ENCODE results near the gene USP1. TPM values are rescaled to one million over a fixed set of nuclear protein-coding genes. Genes with fewer than 3 reads are reported as not detected.

USP1 gene
- total and polyA plus RNA-seq, 12 donors: 5.6 to 16.4 (median 13.7) TPM

- Histone ChIP-seq H3K4me3 (no peak overlapping the region), H3K27me3 (peaks cover 0 to 7% (median 0%) of the 10 kb centered on the region in 7 donors), H3K9me3 (no peaks in the 10 kb centered on the region), H3K4me1 (no peaks in the 10 kb centered on the region), H3K27ac (no peak overlapping the region), H3K36me3 (no peaks in the 10 kb centered on the region)
- DNase-seq (no peak), ATAC-seq (no peak)
- TF ChIP-seq, protein P1, sequence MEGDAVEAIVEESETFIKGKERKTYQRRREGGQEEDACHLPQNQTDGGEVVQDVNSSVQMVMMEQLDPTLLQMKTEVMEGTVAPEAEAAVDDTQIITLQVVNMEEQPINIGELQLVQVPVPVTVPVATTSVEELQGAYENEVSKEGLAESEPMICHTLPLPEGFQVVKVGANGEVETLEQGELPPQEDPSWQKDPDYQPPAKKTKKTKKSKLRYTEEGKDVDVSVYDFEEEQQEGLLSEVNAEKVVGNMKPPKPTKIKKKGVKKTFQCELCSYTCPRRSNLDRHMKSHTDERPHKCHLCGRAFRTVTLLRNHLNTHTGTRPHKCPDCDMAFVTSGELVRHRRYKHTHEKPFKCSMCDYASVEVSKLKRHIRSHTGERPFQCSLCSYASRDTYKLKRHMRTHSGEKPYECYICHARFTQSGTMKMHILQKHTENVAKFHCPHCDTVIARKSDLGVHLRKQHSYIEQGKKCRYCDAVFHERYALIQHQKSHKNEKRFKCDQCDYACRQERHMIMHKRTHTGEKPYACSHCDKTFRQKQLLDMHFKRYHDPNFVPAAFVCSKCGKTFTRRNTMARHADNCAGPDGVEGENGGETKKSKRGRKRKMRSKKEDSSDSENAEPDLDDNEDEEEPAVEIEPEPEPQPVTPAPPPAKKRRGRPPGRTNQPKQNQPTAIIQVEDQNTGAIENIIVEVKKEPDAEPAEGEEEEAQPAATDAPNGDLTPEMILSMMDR (IDR thresholded peaks at IDR 0.05): no peak
- intact Hi-C loops (cut with DNase I): loop anchor here in 7 of 10 donors (2.0 to 10.0 kb wide), 5 partner anchors 229 to 324 kb away; no protein-coding TSS in a partner anchor
- 81 to 91% methylated on average over 3 of the region's 3 CpGs for WGBS, 2 donors
Measured at GRCh38 chr1:62406576-62406975, 30.3 kb upstream of the USP1 start.

- no peaks in the 10 kb centered on the region for H3K4me1 ChIP-seq
- ATAC-seq: peak in 4 of 8 donors; percentile 49 to 73 (median 55)
- H3K27ac ChIP-seq: no peak overlapping the region
- peaks cover 0 to 12% (median 0%) of the 10 kb centered on the region in 7 donors for H3K27me3 ChIP-seq
- H3K9me3 ChIP-seq: no peaks in the 10 kb centered on the region
- intact Hi-C loops (cut with DNase I): loop anchor here (1.0 to 10.0 kb wide), 6 partner anchors 230 to 325 kb away; no protein-coding TSS in a partner anchor
- 64 to 71% methylated on average over 12 of the region's 12 CpGs for WGBS, 2 donors
- DNase-seq: peak in 1 of 2 donors; percentile 38
- no peak overlapping the region for H3K4me3 ChIP-seq
- H3K36me3 ChIP-seq: no peaks in the 10 kb centered on the region
- TF ChIP-seq, protein P1 (IDR thresholded peaks at IDR 0.05): peak; percentile 54 to 89 (median 82)
Measured at GRCh38 chr1:62407398-62408009, 29.3 kb upstream of the USP1 start.

DNA sequence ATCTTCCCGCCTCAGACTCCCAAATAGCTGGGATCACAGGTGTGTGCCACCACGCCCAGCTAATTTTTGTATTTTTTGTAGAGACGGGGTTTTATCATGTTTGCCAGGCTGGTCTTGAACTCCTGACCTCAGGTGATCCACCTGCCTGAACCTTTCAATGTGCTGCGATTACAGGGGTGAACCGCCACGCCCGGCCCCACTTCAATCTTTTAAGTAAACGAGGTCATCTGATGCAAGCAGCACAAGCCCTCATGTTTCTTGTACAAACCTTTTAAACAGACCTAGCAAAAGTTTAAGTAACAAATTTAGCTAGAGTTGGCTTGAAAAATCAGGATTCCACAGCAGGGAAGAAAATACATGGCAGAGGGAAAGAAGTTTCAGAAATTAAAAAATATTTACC is 21.2 kb upstream of the USP1 start:
- Histone ChIP-seq H3K4me1 (no peaks in the 10 kb centered on the region), H3K36me3 (no peaks in the 10 kb centered on the region), H3K9me3 (no peaks in the 10 kb centered on the region), H3K4me3 (no peak overlapping the region), H3K27me3 (peaks cover 0 to 16% (median 2%) of the 10 kb centered on the region in 7 donors), H3K27ac (no peak overlapping the region)
- DNase-seq (no peak), ATAC-seq (no peak)
- intact Hi-C loops (cut with DNase I): no loop called here
- WGBS, 2 donors: 92 to 93% methylated on average over 8 of the region's 8 CpGs
- TF ChIP-seq, protein P1 (IDR thresholded peaks at IDR 0.05): no peak

DNA sequence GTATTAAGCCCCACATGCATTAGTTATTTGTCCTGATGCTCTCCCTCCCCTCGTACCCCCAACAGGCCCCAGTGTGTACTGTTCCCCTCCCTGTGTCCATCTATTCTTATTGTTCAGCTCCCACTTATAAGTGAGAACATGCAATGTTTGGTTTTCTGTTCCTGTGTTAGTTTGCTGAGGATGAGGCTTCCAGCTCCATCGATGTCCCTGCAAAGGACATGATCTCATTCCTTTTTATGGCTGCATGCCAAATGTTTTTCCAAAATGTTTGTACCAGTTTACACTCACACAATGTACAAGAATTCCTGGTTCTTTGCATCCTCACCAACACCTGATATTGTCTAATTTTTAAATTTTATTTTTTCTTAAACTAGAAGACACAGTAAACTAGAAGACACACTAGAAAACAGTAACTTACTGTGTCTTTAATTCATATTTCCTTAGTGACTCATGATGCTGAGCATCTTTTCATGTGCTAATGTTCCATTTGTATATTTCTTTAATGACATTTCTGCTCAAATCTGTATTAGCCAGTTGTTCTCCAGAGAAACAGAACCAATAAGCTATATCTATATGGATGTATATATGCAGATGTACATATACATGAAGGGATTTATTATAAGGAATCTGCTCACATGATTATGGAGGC is 19.4 kb upstream of the USP1 start:
- no peak for DNase-seq
- H3K27me3 ChIP-seq: peaks cover 0 to 8% (median 2%) of the 10 kb centered on the region in 7 donors
- H3K9me3 ChIP-seq: no peaks in the 10 kb centered on the region
- intact Hi-C loops (cut with DNase I): no loop called here
- TF ChIP-seq, protein P1 (IDR thresholded peaks at IDR 0.05): no peak
- H3K27ac ChIP-seq: no peak overlapping the region
- no peak for ATAC-seq
- WGBS, 2 donors: 30 to 61% methylated on average over 2 of the region's 2 CpGs
- H3K4me3 ChIP-seq: no peak overlapping the region
- no peaks in the 10 kb centered on the region for H3K4me1 ChIP-seq
- no peaks in the 10 kb centered on the region for H3K36me3 ChIP-seq

All from heart right ventricle (tissue), 16 donors.